Endothelial cell of umbilical vein (primary cell): ENCODE measurements around the gene CLTCL1.

Source experiments
- CTCF ChIP-seq, 2 donors: IDR thresholded peaks; 1 replicate in 1 of 2; 2 replicates in 1 of 2; pipeline ENCODE4 v1.5.1; 2011; ENCODE audit warnings: low read length in 2 of 2, mild to moderate bottlenecking in 2 of 2, moderate library complexity in 2 of 2, control low read depth in 1 of 2, inconsistent platforms in 1 of 2, low read depth in 1 of 2; ENCODE audit not compliant: insufficient read depth in 1 of 2; ENCODE audit errors: extremely low read depth in 1 of 2
- EZH2 ChIP-seq: IDR thresholded peaks from 2 replicates; pipeline ENCODE4 v1.6.1; 2012; ENCODE audit warnings: borderline replicate concordance, low read depth, mild to moderate bottlenecking, moderate library complexity, low read length, inconsistent platforms; ENCODE audit not compliant: severe bottlenecking
- FOS ChIP-seq: IDR thresholded peaks from 2 replicates; pipeline ENCODE4 v1.6.1; 2011; ENCODE audit warnings: mild to moderate bottlenecking, low read length, moderate library complexity, borderline replicate concordance; ENCODE audit not compliant: insufficient read depth
- JUN ChIP-seq: IDR thresholded peaks from 2 replicates; pipeline ENCODE4 v1.6.1; 2011; ENCODE audit warnings: borderline replicate concordance, low read depth; ENCODE audit not compliant: insufficient read length, insufficient read depth
- MAX ChIP-seq: IDR thresholded peaks from 2 replicates; pipeline ENCODE4 v1.6.1; 2011; ENCODE audit not compliant: insufficient read depth, insufficient read length
- POLR2A ChIP-seq: IDR thresholded peaks from 2 replicates; pipeline ENCODE4 v1.6.1; 2012; ENCODE audit warnings: low read depth, mild to moderate bottlenecking, control low read depth, low read length

- no peak for TF ChIP-seq POLR2A
- no peak for TF ChIP-seq EZH2
- no peak for TF ChIP-seq CTCF (IDR thresholded peaks at IDR 0.05; ENCODE audit: extremely low read depth in 1 of 2, insufficient read depth in 1 of 2, low read depth in 1 of 2, low read length in 2 of 2)
- TF ChIP-seq MAX = no peak
- no peak for TF ChIP-seq JUN
- TF ChIP-seq FOS = no peak
These were observed 38.4 kb downstream of the CLTCL1 start for GRCh38 chr22:19253143-19253542.
